ENCODE results near the gene SENP1.

GRCh38 chr12:48084066-48084465, 21.8 kb downstream of the SENP1 start:
- TF ChIP-seq ZNF737 (CRISPR knock-in tag; IDR thresholded peaks at IDR 0.05; ENCODE audit: borderline replicate concordance), result no peak
- no peak for TF ChIP-seq EZH2 (conservative IDR thresholded peaks at IDR 0.05; ENCODE audit: low read depth, low read length)
- no peak for TF ChIP-seq ZKSCAN5 (CRISPR knock-in tag; IDR thresholded peaks at IDR 0.05)
- TF ChIP-seq ZNF274 (CRISPR knock-in tag; IDR thresholded peaks at IDR 0.05), result no peak
- TF ChIP-seq JUN (CRISPR knock-in tag; IDR thresholded peaks at IDR 0.05), result no peak
- no peak for TF ChIP-seq ZFP41 (CRISPR knock-in tag; IDR thresholded peaks at IDR 0.05; ENCODE audit: borderline replicate concordance)
- no peak for TF ChIP-seq POLR2AphosphoS2 (IDR thresholded peaks at IDR 0.05; ENCODE audit: low read depth, low read length)
- no peak for TF ChIP-seq POLR2AphosphoS5 (IDR thresholded peaks at IDR 0.05; ENCODE audit: low read depth, low read length)
- TF ChIP-seq PLSCR1 (CRISPR knock-in tag; IDR thresholded peaks at IDR 0.05; ENCODE audit: borderline replicate concordance), result no peak

Data from HepG2 (cell line).